C4-2B (cell line): ENCODE results near the gene TMIGD1.

Experiments used
- H3K27ac ChIP-seq: fragments of 450-650 bp; 2 replicates; pipeline ENCODE4 v1.5.1; 2017
- ZFX ChIP-seq: fragments of 450-650 bp; IDR thresholded peaks from 2 replicates; pipeline ENCODE4 v1.6.1; 2017
- TF ChIP-seq, protein P1 (sequence below): fragments of 450-650 bp; conservative IDR thresholded peaks from 2 replicates; pipeline ENCODE4 v1.5.1; 2017; ENCODE audit warnings: mild to moderate bottlenecking

Gene TMIGD1

GRCh38 chr17:30290077-30290476 lies 43.8 kb downstream of the TMIGD1 start:
- no peak for TF ChIP-seq ZFX
- TF ChIP-seq, protein P1, sequence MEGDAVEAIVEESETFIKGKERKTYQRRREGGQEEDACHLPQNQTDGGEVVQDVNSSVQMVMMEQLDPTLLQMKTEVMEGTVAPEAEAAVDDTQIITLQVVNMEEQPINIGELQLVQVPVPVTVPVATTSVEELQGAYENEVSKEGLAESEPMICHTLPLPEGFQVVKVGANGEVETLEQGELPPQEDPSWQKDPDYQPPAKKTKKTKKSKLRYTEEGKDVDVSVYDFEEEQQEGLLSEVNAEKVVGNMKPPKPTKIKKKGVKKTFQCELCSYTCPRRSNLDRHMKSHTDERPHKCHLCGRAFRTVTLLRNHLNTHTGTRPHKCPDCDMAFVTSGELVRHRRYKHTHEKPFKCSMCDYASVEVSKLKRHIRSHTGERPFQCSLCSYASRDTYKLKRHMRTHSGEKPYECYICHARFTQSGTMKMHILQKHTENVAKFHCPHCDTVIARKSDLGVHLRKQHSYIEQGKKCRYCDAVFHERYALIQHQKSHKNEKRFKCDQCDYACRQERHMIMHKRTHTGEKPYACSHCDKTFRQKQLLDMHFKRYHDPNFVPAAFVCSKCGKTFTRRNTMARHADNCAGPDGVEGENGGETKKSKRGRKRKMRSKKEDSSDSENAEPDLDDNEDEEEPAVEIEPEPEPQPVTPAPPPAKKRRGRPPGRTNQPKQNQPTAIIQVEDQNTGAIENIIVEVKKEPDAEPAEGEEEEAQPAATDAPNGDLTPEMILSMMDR = no peak
- no peak overlapping the region for H3K27ac ChIP-seq

DNA sequence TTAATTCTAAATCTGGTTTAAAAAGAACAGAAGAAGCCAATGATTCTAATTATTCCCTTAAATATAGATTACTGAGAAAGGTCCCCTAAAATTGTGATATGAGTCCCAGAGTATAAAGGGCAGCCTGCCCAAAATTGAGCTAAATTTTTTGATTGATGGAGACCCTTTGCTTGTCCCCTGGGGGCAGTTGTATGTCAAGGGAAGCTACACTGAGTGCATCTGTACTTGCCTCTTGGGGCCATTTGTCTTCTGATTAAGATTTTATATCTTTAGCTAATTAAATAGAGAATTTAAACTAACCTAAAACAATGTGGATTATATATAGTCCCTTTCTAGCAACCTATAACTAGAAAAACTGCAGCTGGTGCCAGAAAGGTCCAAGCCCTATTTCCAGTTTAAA lies 54.7 kb downstream of the TMIGD1 start:
- H3K27ac ChIP-seq = no peak overlapping the region

DNA sequence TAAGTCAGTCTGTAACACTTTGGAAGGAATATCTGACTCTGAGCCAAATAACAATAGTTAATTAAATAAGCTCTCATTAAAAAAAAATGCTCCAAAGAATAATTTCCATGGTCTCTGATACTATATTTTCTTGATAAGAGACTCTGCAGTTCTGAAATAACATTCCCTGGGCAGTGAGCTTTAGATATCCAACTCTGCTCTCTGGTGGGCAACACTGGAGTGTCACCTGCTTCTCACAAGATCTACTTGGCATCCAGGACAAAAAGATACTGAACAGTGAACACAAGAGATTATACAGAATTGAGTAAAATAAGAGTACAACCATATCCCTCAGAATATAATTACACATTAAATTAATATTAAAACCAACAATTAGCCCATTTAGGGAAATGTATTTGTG lies 55.8 kb downstream of the TMIGD1 start:
- TF ChIP-seq ZFX = no peak
- TF ChIP-seq, protein P1 = peak; percentile 52
- no peak overlapping the region for H3K27ac ChIP-seq

More for the DNA sequence above, 54.7 kb downstream of the TMIGD1 start:
- no peak for TF ChIP-seq ZFX
- TF ChIP-seq, protein P1 = no peak

DNA sequence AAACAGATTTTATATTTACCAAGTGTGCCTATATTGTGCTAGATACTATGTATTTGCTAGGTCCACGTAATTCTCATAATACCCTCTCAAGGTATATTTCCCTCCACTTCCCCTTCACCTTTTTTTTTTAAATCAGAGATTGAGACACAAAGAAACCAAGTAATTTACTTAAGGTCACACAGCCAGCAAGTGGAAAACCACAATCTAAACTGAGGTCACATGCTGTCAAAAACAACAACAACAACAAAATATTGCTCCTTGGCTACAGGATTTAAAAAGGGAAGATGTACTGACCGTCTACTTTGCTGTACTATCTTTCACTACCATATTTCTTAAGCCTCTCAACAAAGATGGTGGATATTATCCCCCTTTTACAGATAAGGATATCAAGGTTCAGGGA lies 57.9 kb downstream of the TMIGD1 start:
- no peak overlapping the region for H3K27ac ChIP-seq
- no peak for TF ChIP-seq ZFX
- TF ChIP-seq, protein P1 = no peak

GRCh38 chr17:30274887-30275286 lies 59.0 kb downstream of the TMIGD1 start:
- peak overlapping the region; percentile 17; the same call in 1 of the 2 replicates for H3K27ac ChIP-seq
- TF ChIP-seq ZFX = no peak
- TF ChIP-seq, protein P1 = no peak

DNA sequence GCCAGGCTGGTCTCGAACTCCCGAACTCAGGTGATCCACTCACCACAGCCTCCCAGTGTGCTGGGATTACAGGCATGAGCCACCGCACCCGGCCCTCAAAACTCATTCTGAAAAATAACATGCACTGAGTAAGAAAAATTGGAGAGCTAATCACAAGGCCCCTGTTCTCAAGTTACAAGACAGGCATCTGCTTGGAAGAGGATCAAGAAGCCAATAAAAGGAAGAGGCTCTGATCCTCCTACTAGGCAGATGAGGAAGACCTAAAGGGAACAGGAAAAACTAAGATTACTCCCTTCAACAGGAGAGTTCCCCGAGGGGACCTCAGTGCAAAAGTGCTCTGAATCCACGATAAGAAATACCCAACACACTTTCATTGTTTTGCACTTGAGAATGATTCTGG lies 60.5 kb downstream of the TMIGD1 start:
- no peak for TF ChIP-seq ZFX
- TF ChIP-seq, protein P1 = no peak
- peak overlapping the region; percentile 37 for H3K27ac ChIP-seq

DNA sequence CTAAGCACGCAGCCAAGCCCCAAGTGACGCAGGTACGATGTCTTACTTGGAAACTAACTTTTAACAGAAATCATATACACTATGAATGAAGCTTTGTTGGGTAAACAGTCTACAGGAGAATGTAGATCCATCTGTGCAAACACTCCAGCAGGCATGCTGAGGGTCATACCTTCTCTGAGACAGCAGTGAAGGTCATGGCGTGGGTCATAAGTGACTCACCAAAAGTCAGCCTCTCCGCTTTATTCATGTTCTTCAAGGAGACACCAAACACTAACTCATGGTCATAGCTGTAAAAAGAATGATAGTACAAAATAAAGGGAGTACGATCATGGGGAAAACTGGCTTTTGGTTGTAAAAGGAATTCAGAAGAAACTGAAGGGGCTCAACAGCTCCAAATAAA lies 62.8 kb downstream of the TMIGD1 start:
- no peak overlapping the region for H3K27ac ChIP-seq
- TF ChIP-seq, protein P1 = no peak
- no peak for TF ChIP-seq ZFX
